NCI-H1048 (cell line): ENCODE data around the gene NIM1K.
"Not testable (repeated sequence)": the region's sequence is repeated elsewhere in the genome, so short reads cannot be mapped to it uniquely, and the experiment has no call there.

Source experiments
- DNase-seq: peaks from one replicate; lab custom pipeline; 2025; lab: John Stamatoyannopoulos, UW

NIM1K gene

GRCh38 chr5:43190755-43191603 is 1.0 kb upstream of the NIM1K start:
- DNase-seq = no peak

GRCh38 chr5:43192558-43193180 is 644 bp downstream of the NIM1K start:
- no peak for DNase-seq

- no peak for DNase-seq
Observed at GRCh38 chr5:43193181-43193893, 1.3 kb downstream of the NIM1K start.

- DNase-seq = no peak
Observed at GRCh38 chr5:43193894-43194265, 1.9 kb downstream of the NIM1K start.

GRCh38 chr5:43195670-43196265 is 3.7 kb downstream of the NIM1K start:
- no peak for DNase-seq

- no peak for DNase-seq
Observed at GRCh38 chr5:43197535-43197934, 5.5 kb downstream of the NIM1K start.

- DNase-seq = not testable (repeated sequence)
Observed at GRCh38 chr5:43201442-43201841, 9.4 kb downstream of the NIM1K start.

- DNase-seq = no peak
Observed at GRCh38 chr5:43202380-43202779, 10.4 kb downstream of the NIM1K start.

- DNase-seq = no peak
Observed at GRCh38 chr5:43203373-43203772, 11.3 kb downstream of the NIM1K start.

- DNase-seq = no peak
Observed at GRCh38 chr5:43204958-43205357, 12.9 kb downstream of the NIM1K start.

- no peak for DNase-seq
Observed at GRCh38 chr5:43207601-43208000, 15.6 kb downstream of the NIM1K start.

GRCh38 chr5:43208658-43209057 is 16.6 kb downstream of the NIM1K start:
- DNase-seq = no peak

GRCh38 chr5:43209060-43209459 is 17.0 kb downstream of the NIM1K start:
- no peak for DNase-seq

- no peak for DNase-seq
Observed at GRCh38 chr5:43209833-43210232, 17.8 kb downstream of the NIM1K start.

GRCh38 chr5:43210570-43210969 is 18.5 kb downstream of the NIM1K start:
- DNase-seq = no peak

- no peak for DNase-seq
Observed at GRCh38 chr5:43213951-43214350, 21.9 kb downstream of the NIM1K start.

GRCh38 chr5:43215073-43215631 is 23.1 kb downstream of the NIM1K start:
- no peak for DNase-seq

GRCh38 chr5:43216941-43217340 is 24.9 kb downstream of the NIM1K start:
- no peak for DNase-seq

GRCh38 chr5:43219120-43219519 is 27.1 kb downstream of the NIM1K start:
- DNase-seq = no peak

- DNase-seq = no peak
Observed at GRCh38 chr5:43221502-43221901, 29.5 kb downstream of the NIM1K start.

GRCh38 chr5:43225649-43226245 is 33.7 kb downstream of the NIM1K start:
- no peak for DNase-seq

GRCh38 chr5:43227655-43228054 is 35.6 kb downstream of the NIM1K start:
- DNase-seq = no peak
